GM21381 (cell line): Measurements from ENCODE around the gene DICER1.
A peak's percentile ranks its signal among the peaks of the same experiment; 100 is the strongest.
"Not testable (repeated sequence)": the region's sequence is repeated elsewhere in the genome, so short reads cannot be mapped to it uniquely, and the experiment has no call there.

ENCODE experiments used
- ATAC-seq: cut with Tn5 transposase; IDR thresholded peaks from one replicate; pipeline ENCODE4 v1.9.1; 2021; ENCODE audit warnings: mild to moderate bottlenecking, moderate library complexity; ENCODE audit not compliant: unreplicated experiment

Gene DICER1

DNA sequence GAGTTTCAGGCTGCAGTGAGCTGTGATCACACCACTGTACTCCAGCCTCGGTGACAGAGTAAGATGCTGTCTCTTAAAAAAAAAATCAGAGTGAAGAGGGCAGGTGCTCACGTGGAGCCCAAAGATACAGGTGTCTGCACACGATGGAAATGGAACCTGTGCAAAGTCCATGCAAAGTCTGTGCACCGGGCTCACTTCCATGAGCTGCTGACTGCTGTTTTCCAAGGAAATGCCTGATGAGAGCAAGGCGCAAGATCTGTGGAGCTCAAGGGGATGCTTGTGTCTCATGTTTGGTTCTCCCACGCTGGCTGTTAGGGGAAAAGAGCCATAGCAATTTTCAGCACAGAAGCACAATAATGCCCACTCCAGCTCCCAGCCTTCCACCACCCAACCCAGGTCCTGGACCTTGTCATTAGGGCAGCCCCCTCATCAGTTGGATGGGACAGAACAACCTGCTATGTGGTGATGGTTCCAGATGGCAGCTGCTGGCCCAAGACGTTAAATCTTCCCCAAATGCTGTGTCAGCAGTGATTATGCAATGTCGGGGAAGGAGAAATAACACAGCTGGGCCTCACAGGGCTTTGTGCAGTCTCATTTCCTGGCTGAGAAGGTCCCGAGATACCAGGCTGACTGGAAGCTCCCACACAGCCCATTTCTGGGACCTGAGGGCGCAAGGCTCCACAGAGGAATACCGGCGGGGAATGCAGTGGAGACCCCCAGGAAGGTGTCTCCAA is 27.9 kb upstream of the DICER1 start:
- no peak for ATAC-seq

DNA sequence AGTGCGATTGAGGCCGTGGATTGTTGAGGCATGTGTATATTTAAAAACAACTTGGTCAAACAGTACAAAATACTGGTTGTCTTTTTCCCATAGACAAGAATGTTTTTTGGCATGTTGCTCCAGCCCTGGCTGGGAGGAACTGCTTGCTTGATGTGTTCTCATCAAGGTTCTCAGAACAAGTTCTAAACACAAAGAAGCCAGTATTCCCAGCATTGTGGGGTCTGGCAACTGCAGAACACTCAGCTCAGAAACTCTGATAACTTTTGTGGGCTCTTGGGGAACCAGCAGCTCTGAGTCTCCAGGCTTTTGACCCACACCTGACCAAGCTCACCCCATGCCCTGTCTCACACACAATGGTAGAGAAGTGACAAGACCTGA is 27.1 kb upstream of the DICER1 start:
- ATAC-seq, result no peak

DNA sequence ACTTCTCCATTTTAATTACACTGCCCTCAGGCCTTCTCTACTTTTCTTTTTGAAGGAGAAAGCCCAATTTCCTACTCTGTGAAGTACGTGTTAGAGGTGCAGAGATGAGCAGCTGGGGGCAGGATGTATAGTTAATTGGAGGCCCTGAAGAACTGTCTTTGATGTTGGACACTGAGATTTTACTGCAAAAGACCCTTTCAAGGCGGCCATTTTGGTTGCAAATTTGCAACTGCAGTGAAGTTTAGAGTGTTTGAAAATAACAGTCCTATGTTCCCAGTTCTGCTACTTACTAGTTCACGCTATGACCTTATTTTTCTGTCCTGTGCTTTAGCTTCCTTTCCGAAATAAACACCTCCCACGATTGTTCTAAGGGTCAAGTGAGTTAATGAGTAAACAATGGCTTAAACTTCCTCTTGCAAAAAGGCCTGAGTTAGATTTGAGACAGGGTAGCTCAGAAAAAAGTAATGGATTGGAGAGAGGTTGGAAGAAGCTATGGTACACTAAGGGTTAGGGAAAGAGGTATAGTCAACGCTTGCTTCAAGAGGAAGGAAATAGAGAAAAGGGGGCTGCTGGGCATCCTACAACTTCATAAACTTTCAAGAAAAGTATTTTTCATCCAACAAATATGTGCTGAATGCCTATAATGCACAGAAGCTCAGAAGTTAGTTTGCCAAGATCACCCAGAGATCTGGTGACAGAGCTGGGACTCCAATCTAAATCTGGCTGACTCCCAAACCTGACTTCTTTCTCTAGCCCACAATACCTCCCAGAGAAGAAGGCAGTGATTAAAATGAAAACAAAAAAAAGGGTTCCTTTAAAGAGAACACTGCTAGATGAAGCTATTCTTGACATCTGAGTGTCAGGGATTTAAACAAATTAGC is 26.4 kb upstream of the DICER1 start:
- no peak for ATAC-seq

DNA sequence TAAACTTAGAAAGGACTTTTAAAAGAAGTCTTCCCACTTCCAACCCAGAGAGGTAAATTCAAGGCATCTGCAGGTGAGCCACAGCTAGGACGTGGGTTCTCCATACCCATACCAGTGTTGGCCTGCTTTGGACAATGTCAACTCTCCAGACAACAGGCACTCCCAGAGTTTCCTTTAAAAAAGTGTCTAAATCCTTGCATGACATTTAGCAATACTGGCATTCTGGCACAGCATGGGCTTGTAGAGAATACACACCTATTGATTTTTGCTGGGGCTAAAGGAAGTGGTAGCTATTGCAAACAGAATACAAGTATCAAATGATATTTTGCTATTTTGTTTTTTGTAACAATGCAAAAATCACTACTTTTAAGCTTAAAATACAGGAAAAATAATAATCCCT is 25.8 kb upstream of the DICER1 start:
- ATAC-seq, result no peak

DNA sequence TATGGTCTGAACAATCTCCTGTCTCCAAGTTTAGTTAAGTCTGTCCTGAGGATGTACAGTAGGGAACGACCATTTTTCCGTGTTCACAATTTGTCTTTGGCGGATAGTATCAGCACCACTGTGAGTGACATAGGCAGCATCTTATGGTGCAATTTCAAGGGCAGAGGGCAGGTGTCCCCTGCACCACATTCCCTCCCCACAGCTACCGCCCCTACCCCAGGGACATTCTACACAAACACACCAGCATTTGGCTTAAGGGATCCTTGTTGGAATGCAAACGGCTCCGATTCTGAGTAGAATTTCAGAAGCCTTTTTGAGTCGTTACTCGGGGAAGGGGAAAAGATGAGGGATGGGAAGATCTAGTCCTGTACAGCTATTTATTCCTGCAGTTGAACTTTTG is 25.1 kb upstream of the DICER1 start:
- ATAC-seq, result no peak

DNA sequence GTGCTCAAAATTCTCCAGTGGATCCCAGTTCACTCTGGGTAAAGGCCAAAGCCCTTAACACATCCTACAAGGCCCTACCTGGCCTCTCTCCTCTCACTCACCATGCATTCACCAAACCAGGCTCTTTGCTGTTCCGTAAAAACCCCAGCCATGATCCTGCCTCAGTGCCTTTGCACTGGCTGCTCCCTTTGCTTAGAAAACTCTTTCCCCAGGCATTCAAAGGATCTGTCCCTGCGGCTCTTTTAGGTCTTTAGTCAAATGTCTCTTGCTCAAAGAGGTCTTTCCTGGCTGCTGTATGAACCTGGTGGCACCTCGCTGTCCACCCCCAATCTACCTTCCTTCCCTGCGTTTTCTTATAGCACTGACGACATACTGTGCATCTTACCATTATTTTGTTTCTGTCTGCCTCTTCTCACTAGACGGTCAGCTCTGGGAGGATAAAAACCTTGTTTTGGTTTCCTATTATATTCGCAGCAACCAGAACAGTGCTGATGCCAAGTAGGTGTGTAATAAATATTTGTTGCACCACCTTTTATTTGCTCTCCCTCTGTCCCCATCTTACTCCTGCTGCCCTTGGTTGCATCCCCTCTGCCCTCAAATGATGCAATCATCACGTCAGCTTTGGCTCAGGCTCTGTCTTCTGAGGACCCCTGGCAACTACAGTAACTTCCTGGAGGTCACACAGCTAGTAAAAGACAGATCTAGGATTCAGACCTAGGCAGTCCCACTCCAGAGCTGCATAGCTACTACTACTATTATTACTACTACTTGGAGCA is 23.8 kb upstream of the DICER1 start:
- ATAC-seq, result no peak

DNA sequence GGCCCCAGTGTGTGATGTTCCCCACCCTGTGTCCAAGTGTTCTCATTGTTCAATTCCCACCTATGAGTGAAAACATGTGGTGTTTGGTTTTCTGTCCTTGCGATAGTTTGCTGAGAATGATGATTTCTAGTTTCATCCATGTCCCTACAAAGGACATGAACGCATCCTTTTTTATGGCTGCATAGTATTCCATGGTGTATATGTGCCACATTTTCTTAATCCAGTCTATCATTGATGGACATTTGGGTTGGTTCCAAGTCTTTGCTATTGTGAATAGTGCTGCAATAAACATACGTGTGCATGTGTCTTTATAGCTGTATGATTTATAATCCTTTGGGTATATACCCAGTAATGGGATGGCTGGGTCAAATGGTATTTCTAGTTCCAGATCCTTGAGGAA is 18.3 kb upstream of the DICER1 start:
- ATAC-seq, result not testable (repeated sequence)

DNA sequence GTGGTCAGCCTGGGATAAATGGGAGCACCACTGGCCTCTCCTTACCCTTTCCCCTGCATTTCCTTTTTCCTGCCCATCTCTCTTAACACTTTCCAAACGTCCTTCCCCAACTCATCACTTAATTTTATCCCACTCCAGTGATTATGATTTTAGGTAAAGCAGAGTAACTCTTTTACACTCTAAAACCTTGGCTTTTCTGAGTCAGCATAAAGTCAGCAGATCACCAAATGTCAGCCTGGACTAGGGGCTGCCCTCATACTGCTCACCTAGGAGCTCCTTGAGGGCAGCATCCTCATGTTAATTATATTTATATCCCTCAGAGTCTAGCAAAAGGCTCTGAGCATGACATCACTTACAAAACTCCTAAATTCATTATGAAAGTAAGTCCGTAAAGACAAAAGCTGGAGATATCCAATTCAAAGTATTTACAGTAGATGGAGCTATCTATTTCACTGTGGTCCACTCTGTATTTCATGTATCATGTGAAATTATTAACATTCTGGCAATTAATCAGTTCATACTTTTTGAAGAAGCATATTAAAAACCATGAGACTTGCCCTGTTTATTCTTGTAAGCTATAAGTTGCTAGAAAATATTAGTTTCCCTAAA is 17.0 kb upstream of the DICER1 start:
- no peak for ATAC-seq

DNA sequence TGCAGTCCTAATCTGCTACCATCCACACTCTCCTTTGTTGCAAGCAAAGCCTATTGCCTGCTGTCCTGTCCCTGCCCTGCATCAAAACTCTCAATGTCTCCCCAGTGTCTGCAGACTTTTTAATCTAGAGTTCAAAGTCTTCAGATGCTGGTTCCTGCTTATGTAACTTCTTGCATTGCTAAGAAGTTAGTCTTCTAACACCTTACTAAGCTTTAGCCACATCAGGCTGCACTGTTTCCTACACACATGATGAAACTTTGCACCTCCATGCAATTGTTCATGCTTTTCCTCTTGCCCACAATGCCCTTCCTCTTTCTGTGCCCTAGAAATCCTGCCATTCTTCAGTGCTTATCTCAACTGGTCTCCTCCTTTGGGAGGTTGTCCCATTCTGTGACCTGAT is 16.2 kb upstream of the DICER1 start:
- no peak for ATAC-seq

DNA sequence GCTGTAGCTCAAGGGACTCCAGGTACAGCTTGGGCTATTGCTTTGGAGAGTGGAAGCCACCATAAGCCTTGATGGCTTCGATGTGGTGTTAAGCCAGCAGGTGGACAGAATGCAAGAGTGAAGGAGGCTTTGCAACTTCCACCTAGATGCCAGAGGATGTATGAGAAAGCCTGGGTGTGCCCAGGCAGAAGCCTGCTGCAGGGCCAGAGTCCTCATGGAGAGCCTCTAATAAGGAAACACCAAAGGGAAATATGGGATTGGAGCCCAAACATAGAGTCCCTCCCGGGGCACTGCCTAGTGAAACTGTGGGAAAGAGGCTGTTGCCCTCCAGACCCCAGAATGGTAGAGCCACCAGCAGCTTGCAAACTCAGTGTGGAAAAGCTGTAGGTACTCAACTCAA is 9.8 kb upstream of the DICER1 start:
- no peak for ATAC-seq

DNA sequence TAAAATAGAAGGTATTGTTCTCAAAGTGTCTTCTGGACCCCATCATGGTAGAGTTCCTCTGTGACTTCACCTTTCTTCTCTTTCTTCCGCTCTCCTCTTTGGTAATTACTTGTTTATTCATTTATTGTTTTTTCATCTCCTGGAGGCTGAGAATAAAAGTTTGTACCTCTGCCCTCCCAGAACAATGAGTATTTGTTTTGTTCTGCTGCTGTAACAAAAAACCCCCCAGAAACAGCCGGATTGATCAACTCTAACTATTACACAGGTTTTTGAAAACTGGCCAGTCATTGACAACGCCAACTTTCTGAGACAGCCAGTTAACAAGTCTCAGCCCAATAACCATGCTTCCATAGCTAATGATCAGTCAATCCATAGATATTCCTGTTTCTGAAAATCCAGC is 8.2 kb upstream of the DICER1 start:
- ATAC-seq, result no peak

DNA sequence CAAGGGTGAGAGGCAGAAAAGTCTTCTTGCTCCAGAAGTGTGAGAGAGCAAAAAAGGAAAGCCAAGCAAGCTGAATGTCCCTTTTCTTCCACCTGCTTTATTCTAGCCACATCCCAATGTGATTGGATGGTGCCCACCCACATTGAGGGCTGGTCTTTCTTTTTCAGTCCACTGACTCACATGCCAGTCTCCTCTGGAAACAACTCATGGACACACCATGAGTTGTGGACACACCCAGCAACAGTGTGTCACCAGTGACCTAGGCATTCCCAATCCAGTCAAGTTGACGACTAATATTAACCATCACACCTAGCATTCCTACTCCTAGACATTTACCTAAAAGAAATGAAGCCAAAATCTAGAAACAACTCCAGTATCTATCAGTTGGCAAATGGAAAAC is 7.2 kb upstream of the DICER1 start:
- ATAC-seq, result no peak

DNA sequence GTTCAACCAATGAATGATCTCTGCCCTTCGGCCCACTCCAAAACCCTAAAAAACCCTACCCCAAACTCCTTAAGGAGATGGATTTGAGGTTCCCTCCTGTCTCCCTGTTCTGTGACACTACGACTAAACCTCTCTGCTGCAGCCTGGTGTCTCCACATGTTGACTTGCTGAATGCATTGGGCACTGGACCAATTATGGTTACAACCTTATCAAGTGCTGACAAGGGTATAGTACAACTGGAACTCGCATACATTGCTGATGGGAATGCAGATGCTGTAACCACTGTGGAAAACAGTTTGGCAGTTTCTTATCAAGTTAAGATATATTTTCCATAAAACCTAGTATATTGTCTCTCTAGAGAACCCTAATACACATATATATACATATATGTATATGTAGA is 6.3 kb upstream of the DICER1 start:
- ATAC-seq, result no peak

DNA sequence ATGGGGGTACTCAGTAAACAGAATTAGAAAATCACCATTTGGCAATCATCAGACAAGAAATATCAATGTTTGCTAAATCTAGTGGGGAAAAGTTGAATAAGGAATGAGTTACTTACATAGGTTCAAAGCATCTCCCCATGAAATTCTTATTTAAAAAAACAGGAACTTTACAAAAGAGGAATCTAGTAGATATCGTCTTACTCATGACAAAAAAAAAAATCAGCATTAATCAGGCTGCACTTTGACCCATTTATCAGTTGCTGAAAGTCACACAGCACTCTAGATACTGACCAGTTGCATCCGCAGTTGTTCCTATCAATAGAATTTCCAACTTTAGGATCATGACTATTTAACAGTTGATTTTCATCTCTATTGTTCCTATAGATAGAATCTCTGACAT is 5.8 kb upstream of the DICER1 start:
- ATAC-seq, result no peak

DNA sequence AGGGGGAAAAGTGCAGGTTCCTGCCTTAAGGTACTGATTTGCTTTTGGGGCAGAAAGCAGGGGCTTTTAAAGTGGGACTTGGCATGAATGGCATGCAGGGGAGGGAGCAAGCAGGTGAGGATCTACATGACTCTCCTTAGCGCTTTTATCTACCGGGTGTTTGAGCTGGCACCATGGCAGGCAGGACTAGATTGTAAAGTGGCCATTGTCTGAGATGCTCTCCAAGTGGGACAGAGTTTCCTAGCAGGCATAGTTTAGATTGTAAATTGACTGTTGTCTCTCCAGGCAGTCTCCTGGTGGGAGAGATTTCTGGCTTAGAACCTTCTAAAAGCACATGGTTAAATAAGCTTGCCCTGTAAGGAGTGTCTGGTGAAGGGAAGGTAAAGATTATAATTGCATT is 5.3 kb upstream of the DICER1 start:
- ATAC-seq, result no peak

DNA sequence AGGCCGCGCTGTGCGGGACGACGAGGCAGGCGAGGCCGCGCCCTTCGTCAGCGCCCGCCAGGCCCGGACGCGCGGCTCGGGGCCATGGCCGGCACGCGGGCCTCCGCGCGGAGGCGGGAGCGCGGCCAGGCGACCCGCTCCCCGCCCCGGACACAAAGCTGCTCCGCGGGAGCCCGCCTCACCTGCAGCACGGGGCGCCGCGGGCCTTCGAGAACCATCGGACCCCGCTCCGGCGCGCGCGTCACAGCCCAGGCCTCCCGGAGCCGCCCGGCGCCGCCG is 342 bp downstream of the DICER1 start:
- no peak for ATAC-seq

DNA sequence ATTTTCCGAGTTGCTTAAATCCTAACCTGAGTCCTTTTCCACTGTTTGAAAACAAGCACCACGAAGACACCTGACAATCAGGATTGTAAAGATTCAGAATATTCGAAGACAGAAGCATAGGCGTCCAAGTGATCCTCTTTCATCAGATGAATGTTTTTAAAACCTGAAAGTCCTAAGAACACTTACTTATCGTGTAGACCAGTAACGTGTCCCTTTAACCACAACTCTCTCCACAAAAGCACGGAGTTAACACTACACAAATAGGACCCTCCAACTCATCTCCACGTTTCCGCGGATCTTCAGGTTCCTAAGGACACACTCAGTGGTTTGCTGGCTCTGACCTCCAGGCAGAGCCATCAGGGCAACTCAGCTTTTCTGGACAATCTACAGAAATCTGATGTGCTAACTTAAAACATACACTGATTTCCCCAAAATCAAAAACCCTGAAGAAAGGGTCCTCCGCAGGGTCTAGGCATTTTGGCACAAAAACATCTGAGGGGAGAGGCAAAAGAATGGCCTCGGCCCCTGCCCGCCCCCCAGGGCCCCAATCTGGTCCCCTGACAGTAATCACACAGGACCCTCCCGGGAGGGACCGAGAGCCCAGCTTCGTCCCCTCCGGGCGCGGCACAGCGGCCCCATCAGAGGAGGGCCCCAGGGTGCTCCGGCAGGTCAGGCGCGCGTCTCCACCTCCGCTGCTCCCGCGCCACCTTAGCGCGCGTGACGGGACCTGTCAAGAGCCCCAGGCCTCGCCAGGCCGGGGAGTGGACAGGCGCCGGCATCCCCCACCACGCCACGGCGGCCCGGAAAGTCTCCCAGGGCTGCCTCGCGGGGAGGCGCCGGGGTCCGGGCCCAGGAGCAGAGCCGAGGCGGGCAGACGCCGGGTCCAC is 925 bp downstream of the DICER1 start:
- peak; percentile 36 for ATAC-seq

DNA sequence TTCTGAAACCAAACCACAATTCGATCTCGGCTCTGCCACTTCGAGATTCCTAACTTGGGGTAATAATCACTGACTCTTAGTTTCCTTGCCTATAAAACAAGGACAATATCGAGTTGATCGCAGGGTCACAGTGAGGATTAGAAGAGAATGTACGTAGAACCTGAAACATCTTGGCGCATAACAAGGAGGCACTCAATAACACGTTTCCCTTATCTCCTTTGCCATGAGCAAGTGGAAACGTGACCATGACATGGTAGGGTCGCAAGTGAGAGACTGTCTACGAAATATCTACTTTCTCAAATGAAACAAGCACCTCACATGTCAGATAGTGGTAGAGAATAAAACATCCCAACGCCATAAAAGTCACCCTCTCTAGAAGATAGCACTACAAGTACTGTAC is 2.3 kb downstream of the DICER1 start:
- no peak for ATAC-seq

DNA sequence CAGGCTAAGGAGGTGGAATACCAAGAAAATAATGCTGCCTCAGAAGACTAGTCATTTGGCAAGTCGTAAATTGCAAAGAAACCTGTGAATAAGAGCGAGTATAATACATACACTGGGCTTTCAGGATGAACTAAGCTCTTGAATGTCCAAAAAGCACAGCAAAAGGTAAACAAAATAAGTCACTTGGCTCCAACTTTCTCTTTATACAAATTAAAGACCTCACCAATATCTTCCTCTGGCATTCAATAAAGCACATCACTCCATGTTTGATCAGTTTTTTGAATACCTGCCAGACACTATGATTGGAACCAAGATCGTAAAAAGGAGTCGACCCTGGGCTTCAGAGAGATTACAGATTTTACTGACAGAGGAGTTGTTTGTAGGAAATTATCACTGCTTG is 3.5 kb downstream of the DICER1 start:
- ATAC-seq, result no peak

DNA sequence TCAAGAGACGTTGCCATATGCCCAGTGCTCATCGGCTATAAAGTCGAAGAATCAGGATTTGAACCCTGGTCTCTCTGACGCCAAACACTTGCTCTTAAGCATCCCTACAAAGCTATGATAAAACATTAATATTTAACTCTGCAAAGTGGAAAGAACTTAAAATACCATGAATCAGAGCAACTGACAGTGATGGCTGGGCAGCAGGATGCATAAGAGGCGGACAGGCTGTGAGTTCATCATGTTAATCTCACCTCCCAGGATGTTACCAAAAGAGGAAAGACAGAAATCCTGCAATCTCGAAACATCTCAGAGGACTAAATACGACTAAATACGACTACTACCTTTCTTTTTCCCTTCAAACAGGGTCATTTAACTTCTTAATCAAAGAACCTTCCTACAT is 5.8 kb downstream of the DICER1 start:
- ATAC-seq, result no peak

DNA sequence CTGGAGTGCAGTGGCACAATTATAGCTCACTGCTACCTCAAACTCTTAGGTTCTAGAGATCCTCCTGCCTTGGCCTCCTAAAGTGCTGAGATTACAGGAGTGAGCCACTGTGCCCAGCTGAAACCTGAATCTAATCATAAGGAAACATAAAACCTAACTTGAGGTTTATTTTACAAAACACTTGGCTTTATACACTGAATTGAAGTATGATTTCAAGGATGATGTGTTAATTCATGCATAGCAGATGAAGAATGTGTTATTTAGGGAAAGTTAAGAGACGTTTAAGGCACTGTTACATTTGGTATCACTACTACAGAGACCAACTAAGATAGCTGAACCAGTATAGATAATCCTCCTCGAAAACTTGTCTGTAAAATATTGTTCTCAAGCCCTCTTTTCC is 6.4 kb downstream of the DICER1 start:
- ATAC-seq, result no peak
